K562 (cell line): ENCODE measurements around the gene SRCIN1. TPM values are rescaled to one million over a fixed set of nuclear protein-coding genes. Genes with fewer than 3 reads are reported as not detected.

Experiments used
- BRCA1 ChIP-seq, 2 experiments: fragments of 450-650 bp in 1 of 2; sonication (generic) in 1 of 2; formaldehyde crosslinking in 1 of 2; IDR thresholded peaks; 2 replicates each; pipeline versions ENCODE4 v1.5.0 to v1.6.1; 2017 to 2020; ENCODE audit warnings: mild to moderate bottlenecking in 1 of 2, missing genetic modification reagents in 1 of 2
- BRD9 ChIP-seq: fragments of 450-650 bp; IDR thresholded peaks from 2 replicates; pipeline ENCODE4 v1.6.1; 2018; ENCODE audit warnings: low read depth; ENCODE audit not compliant: partially characterized antibody
- CREM ChIP-seq: IDR thresholded peaks from 2 replicates; pipeline ENCODE4 v1.6.1; 2014; ENCODE audit warnings: antibody characterized with exemption, low read depth
- CTCFL ChIP-seq: IDR thresholded peaks from 2 replicates; pipeline ENCODE4 v1.6.1; 2011; ENCODE audit warnings: borderline replicate concordance, low read depth, mild to moderate bottlenecking, moderate library complexity, low read length; ENCODE audit not compliant: insufficient read depth, poor library complexity, severe bottlenecking
- ELF1 ChIP-seq: fragments of 200-800 bp; sonication (Bioruptor generic); IDR thresholded peaks from 2 replicates; pipeline ENCODE4 v1.6.1; 2016; ENCODE audit warnings: missing genetic modification characterization, missing compliant biosample characterization
- GTF2A2 ChIP-seq: IDR thresholded peaks from 2 replicates; pipeline ENCODE4 v1.6.1; 2016; ENCODE audit warnings: mild to moderate bottlenecking, missing genetic modification characterization, missing compliant biosample characterization
- HMGN3 ChIP-seq: IDR thresholded peaks from 2 replicates; pipeline ENCODE4 v1.6.1; 2011; ENCODE audit warnings: borderline replicate concordance, low read depth, mild to moderate bottlenecking, mixed read lengths, low read length; ENCODE audit not compliant: insufficient read length; ENCODE audit errors: extremely low read depth
- IRF9 ChIP-seq: fragments of 450-650 bp; IDR thresholded peaks from 2 replicates; pipeline ENCODE4 v1.6.1; 2016; ENCODE audit warnings: missing biosample characterization, missing genetic modification characterization
- KLF10 ChIP-seq: fragments of 250-450 bp; sonication (Bioruptor Pico); IDR thresholded peaks from 2 replicates; pipeline ENCODE4 v1.6.1; 2021; ENCODE audit warnings: matching md5 sums
- MYBL2 ChIP-seq, 2 experiments: fragments of 450-650 bp in 1 of 2; sonication (generic) in 1 of 2; formaldehyde crosslinking in 1 of 2; IDR thresholded peaks; 2 replicates each; pipeline versions ENCODE4 v1.6.1 to v1.8.1; 2017 to 2022; ENCODE audit warnings: borderline replicate concordance in 1 of 2, inconsistent platforms in 1 of 2, low read depth in 1 of 2, mild to moderate bottlenecking in 1 of 2, missing genetic modification reagents in 1 of 2, moderate library complexity in 1 of 2
- NR2F6 ChIP-seq: fragments of 450-650 bp; formaldehyde crosslinking; IDR thresholded peaks from 2 replicates; pipeline ENCODE4 v1.4.0; 2020; ENCODE audit warnings: mild to moderate bottlenecking
- PTRF ChIP-seq: fragments of 450-650 bp; IDR thresholded peaks from 2 replicates; pipeline ENCODE4 v1.6.1; 2016; ENCODE audit warnings: mild to moderate bottlenecking, missing genetic modification characterization, missing compliant biosample characterization
- RB1 ChIP-seq: fragments of 450-650 bp; IDR thresholded peaks from 2 replicates; pipeline ENCODE4 v1.6.1; 2017; ENCODE audit warnings: low read depth, mild to moderate bottlenecking
- TFAP4 ChIP-seq: sonication (generic); formaldehyde crosslinking; IDR thresholded peaks from 2 replicates; pipeline ENCODE4 v1.8.0; 2022; ENCODE audit warnings: missing genetic modification reagents, mild to moderate bottlenecking, moderate library complexity, borderline replicate concordance
- TOE1 ChIP-seq, 2 experiments: fragments of 450-650 bp in 1 of 2; sonication (generic) in 1 of 2; formaldehyde crosslinking in 1 of 2; IDR thresholded peaks; 2 replicates each; pipeline versions ENCODE4 v1.7.1 to v1.8.0; 2016 to 2022; ENCODE audit warnings: borderline replicate concordance in 2 of 2, mild to moderate bottlenecking in 2 of 2, antibody characterized with exemption in 1 of 2, inconsistent platforms in 1 of 2, low read depth in 1 of 2, missing genetic modification reagents in 1 of 2, moderate library complexity in 1 of 2
- U2AF1 ChIP-seq: fragments of 200-400 bp; formaldehyde crosslinking; optimal IDR thresholded peaks from 2 replicates; pipeline ENCODE3; 2017; ENCODE audit warnings: mild to moderate bottlenecking, low read depth, low read length, moderate library complexity
- ZBTB11 ChIP-seq, 3 experiments: fragments of 200-800 bp in 1 of 3; fragments of 250-450 bp in 1 of 3; fragments of 450-650 bp in 1 of 3; sonication (Bioruptor Pico) in 1 of 3; sonication (Bioruptor generic) in 1 of 3; formaldehyde crosslinking in 1 of 3; IDR thresholded peaks; 2 replicates each; pipeline versions ENCODE4 v1.6.1 to v1.8.0; 2016 to 2022; ENCODE audit warnings: mild to moderate bottlenecking in 2 of 3, missing genetic modification characterization in 2 of 3, missing compliant biosample characterization in 1 of 3, moderate library complexity in 1 of 3
- ZNF197 ChIP-seq: fragments of 200-800 bp; sonication (Bioruptor generic); IDR thresholded peaks from 2 replicates; pipeline ENCODE4 v1.6.1; 2016; ENCODE audit warnings: low read depth, missing genetic modification characterization, missing compliant biosample characterization
- ZNF717 ChIP-seq: fragments of 250-450 bp; sonication (Bioruptor Pico); IDR thresholded peaks from 2 replicates; pipeline ENCODE4 v1.5.0; 2021
- polyA plus RNA-seq, 8 experiments: library from polyadenylated mRNA; depleted of rRNA in 4 of 8; stranded (reverse) in 5 of 8; unstranded in 3 of 8; fragments of >200 nt; fragmentation: Nextera tagmentation in 2 of 8; fragmentation: Illumina TruSeq in 1 of 8; extraction: Ambion mirVana in 2 of 8; extraction: Trizol in 1 of 8; gene quantifications; 2 replicates each; pipeline versions ENCODE4 v1.2.1 to v1.2.3, GENCODE V29; 2011 to 2014; ENCODE audit warnings: inconsistent platforms in 1 of 8, missing spikeins in 1 of 8
- total RNA-seq, 7 experiments: library from RNA; depleted of rRNA in 6 of 7; stranded (reverse); fragments of >200 nt in 6 of 7; fragmentation: Illumina TruSeq in 2 of 7; extraction: Trizol in 2 of 7; gene quantifications; 2 replicates each; pipeline versions ENCODE4 v1.2.1 to v1.2.3, GENCODE V29; 2011 to 2021; ENCODE audit warnings: low replicate concordance in 1 of 7

SRCIN1 gene
- total and polyA plus RNA-seq, 9 of the 15 experiments (the other 6 are each of a cell fraction or from before 2014, with no cell fraction given) = 0.09 to 0.33 (median 0.13) TPM; not detected in 6

GRCh38 chr17:38584350-38584925 lies 21.3 kb downstream of the SRCIN1 start (continued):
- TF ChIP-seq BRCA1 (IDR thresholded peaks at IDR 0.05) = no peak
- TF ChIP-seq BRCA1 (CRISPR knock-in tag; IDR thresholded peaks at IDR 0.05) = no peak
- TF ChIP-seq ZNF197 (CRISPR knock-in tag) = no peak
- no peak for TF ChIP-seq GTF2A2 (tag)
- TF ChIP-seq ZNF717 = no peak
- TF ChIP-seq ELF1 = peak; percentile 48; the same call in 1 of the 2 replicates
- peak; percentile 28 for TF ChIP-seq CTCFL
- no peak for TF ChIP-seq U2AF1
- TF ChIP-seq CREM = peak; percentile 69
- TF ChIP-seq BRD9 = no peak
- TF ChIP-seq MYBL2 (IDR thresholded peaks at IDR 0.05; ENCODE audit: low read depth) = no peak
- no peak for TF ChIP-seq MYBL2 (CRISPR knock-in tag; IDR thresholded peaks at IDR 0.05; ENCODE audit: borderline replicate concordance)
- TF ChIP-seq PTRF (tag) = no peak
- peak; percentile 74; the same call in 1 of the 2 replicates for TF ChIP-seq RB1
- TF ChIP-seq TOE1 (IDR thresholded peaks at IDR 0.05; ENCODE audit: borderline replicate concordance) = no peak
- no peak for TF ChIP-seq TOE1 (CRISPR knock-in tag; IDR thresholded peaks at IDR 0.05; ENCODE audit: borderline replicate concordance, low read depth)
- TF ChIP-seq IRF9 (tag) = no peak
- no peak for TF ChIP-seq NR2F6 (CRISPR knock-in tag)
- no peak for TF ChIP-seq KLF10 (CRISPR knock-in tag)
- peak; percentile 39 for TF ChIP-seq HMGN3
- TF ChIP-seq ZBTB11 (CRISPR knock-in tag; IDR thresholded peaks at IDR 0.05) = no peak
- 0 out of 2 replicates have a peak, but pooled peaks have one; percentile 25 for TF ChIP-seq TFAP4 (CRISPR knock-in tag)
